VCaP (cell line): ENCODE data around the gene ERC1.
A peak's percentile ranks its signal among the peaks of the same experiment; 100 is the strongest.
"Not testable (repeated sequence)": the region's sequence is repeated elsewhere in the genome, so short reads cannot be mapped to it uniquely, and the experiment has no call there.

ENCODE experiments used
- H3K27ac ChIP-seq: fragments of 450-650 bp; 2 replicates; pipeline ENCODE4 v1.5.1; 2017
- CTCF ChIP-seq: fragments of 450-650 bp; conservative IDR thresholded peaks from 2 replicates; pipeline ENCODE4 v1.5.1; 2017; ENCODE audit warnings: mild to moderate bottlenecking, moderate library complexity

ERC1 gene

GRCh38 chr12:1347294-1347693, 356.3 kb downstream of the ERC1 start:
- TF ChIP-seq CTCF, result no peak
- no peak overlapping the region for H3K27ac ChIP-seq

- TF ChIP-seq CTCF, result no peak
Observed at GRCh38 chr12:1348606-1349005, 357.6 kb downstream of the ERC1 start.

DNA sequence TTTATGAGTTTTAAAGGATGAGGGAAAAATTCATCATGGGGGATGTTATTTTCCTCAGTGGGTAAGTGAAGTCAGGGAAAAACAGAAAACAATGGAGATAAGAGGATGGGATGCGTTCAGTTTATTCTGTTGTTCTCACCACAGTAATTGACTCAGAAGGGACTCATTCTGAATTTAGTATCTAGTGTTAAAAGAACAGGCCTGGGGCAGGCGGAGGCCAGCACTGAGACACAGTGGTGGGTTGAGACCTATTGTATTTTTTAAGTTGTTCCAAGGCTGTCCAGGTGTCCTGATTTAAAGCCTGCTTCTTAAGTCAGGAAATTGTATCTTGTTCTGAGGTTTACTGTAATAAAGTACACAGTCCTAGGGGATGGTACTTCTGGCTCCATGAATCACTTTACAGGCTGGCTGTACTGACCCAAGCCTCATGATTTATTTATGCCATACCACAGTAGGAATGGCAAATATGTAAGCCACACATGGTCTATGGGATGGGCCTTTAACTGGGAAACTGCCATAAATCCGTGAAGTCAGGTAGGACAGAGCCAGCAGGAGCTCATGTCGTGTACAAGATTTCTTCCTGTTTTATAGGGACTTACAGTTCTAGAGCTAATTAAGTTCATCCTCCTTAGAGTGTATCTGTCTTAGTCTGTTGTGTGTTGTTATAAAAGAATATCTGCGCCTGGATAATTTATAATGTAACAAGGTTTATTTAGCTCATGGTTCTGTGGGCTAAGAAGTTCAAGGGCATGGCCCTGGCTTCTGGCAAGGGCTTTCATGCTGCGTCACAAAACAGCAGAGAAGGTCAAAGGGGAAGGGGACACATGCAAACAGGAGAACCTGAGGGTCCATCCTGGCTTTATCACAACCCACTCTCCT, 359.3 kb downstream of the ERC1 start:
- peak overlapping the region; percentile 60 for H3K27ac ChIP-seq
- no peak for TF ChIP-seq CTCF

More at GRCh38 chr12:1348606-1349005, 357.6 kb downstream of the ERC1 start:
- peak overlapping the region; percentile 17; the same call in 1 of the 2 replicates for H3K27ac ChIP-seq

DNA sequence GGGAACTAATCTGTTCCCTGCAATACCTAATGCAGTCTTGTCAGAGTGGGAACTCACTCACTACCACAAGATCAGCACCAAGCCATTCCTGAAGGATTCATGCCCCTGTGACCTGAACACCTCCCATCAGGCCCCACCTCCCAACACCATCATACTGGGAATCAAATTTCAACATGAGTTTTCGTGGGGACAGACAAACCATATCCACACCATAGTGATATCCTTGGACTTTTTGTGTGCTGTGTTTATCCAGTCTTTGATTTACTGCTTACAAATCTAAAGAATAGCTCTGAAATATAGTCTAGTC, 359.9 kb downstream of the ERC1 start:
- peak overlapping the region; percentile 60 for H3K27ac ChIP-seq
- no peak for TF ChIP-seq CTCF

GRCh38 chr12:1351926-1352325, 360.9 kb downstream of the ERC1 start:
- no peak for TF ChIP-seq CTCF
- H3K27ac ChIP-seq, result no peak overlapping the region

GRCh38 chr12:1353451-1353850, 362.4 kb downstream of the ERC1 start:
- TF ChIP-seq CTCF, result no peak
- no peak overlapping the region for H3K27ac ChIP-seq

GRCh38 chr12:1355396-1355795, 364.4 kb downstream of the ERC1 start:
- no peak overlapping the region for H3K27ac ChIP-seq
- no peak for TF ChIP-seq CTCF

- H3K27ac ChIP-seq, result not testable (repeated sequence)
Observed at GRCh38 chr12:1355871-1356270, 364.8 kb downstream of the ERC1 start.
